K562 (cell line): Measurements from ENCODE around the gene FTL.

Experiments used
- EGR1 ChIP-seq: fragments of 450-650 bp; conservative IDR thresholded peaks from 2 replicates; pipeline ENCODE4 v1.6.1; 2017; ENCODE audit warnings: mild to moderate bottlenecking
- EZH2 ChIP-seq: IDR thresholded peaks from 2 replicates; pipeline ENCODE4 v1.6.1; 2012; ENCODE audit warnings: low read depth, mild to moderate bottlenecking, inconsistent platforms, low read length, borderline replicate concordance
- FOXM1 ChIP-seq, 2 experiments: fragments of 450-650 bp in 1 of 2; sonication (generic) in 1 of 2; formaldehyde crosslinking in 1 of 2; IDR thresholded peaks; 2 replicates each; pipeline versions ENCODE4 v1.6.1 to v1.9.0; 2017 to 2022; ENCODE audit warnings: low read depth in 2 of 2, mild to moderate bottlenecking in 2 of 2, missing genetic modification reagents in 1 of 2, moderate library complexity in 1 of 2
- GTF2F1 ChIP-seq: IDR thresholded peaks from 2 replicates; pipeline ENCODE4 v1.6.1; 2011; ENCODE audit warnings: low read depth, low read length, improper control_type of control experiment
- HNRNPK ChIP-seq: fragments of 200-400 bp; formaldehyde crosslinking; IDR thresholded peaks from one replicate; pipeline ENCODE4 v1.6.1; 2018; ENCODE audit warnings: mild to moderate bottlenecking, low read depth, low read length; ENCODE audit not compliant: poor library complexity, severe bottlenecking
- HNRNPL ChIP-seq: fragments of 200-400 bp; formaldehyde crosslinking; IDR thresholded peaks from 2 replicates; pipeline ENCODE4 v1.6.1; 2017; ENCODE audit warnings: low read depth, mild to moderate bottlenecking, low read length
- JUND ChIP-seq, 2 experiments: IDR thresholded peaks; 2 replicates in 1 of 2; 3 replicates in 1 of 2; pipeline ENCODE4 v1.6.1; 2011; ENCODE audit warnings: borderline replicate concordance in 2 of 2, low read depth in 2 of 2, low read length in 2 of 2, improper control_type of control experiment in 1 of 2, missing biosample characterization in 1 of 2, missing genetic modification characterization in 1 of 2, missing genetic modification reagents in 1 of 2
- MXI1 ChIP-seq: IDR thresholded peaks from 2 replicates; pipeline ENCODE4 v1.6.1; 2011; ENCODE audit warnings: low read depth, mild to moderate bottlenecking, improper control_type of control experiment, low read length
- SAFB ChIP-seq: fragments of 200-400 bp; formaldehyde crosslinking; IDR thresholded peaks from 2 replicates; pipeline ENCODE4 v1.6.1; 2017; ENCODE audit warnings: low read depth, low read length, borderline replicate concordance
- SNRNP70 ChIP-seq: fragments of 200-400 bp; formaldehyde crosslinking; optimal IDR thresholded peaks from 2 replicates; pipeline ENCODE3; 2017; ENCODE audit warnings: low read depth, low read length
- TCF7L2 ChIP-seq: fragments of 150-350 bp; IDR thresholded peaks from 2 replicates; pipeline ENCODE4 v1.6.1; 2016; ENCODE audit warnings: low read depth, mild to moderate bottlenecking, low read length, moderate library complexity
- ZNF644 ChIP-seq: fragments of 200-800 bp; sonication (Bioruptor generic); IDR thresholded peaks from 2 replicates; pipeline ENCODE4 v1.6.1; 2016; ENCODE audit warnings: low read depth, missing genetic modification characterization, missing compliant biosample characterization
- TF ChIP-seq, protein P1 (sequence below), 3 experiments: IDR thresholded peaks in 2 of 3; conservative IDR thresholded peaks in 1 of 3; 2 replicates each; pipeline ENCODE4 v1.5.1; 2011 to 2012; ENCODE audit warnings: low read length in 3 of 3, mild to moderate bottlenecking in 3 of 3, control low read depth in 2 of 3, improper control_type of control experiment in 1 of 3, inconsistent platforms in 1 of 3, low read depth in 1 of 3, mixed read lengths in 1 of 3, moderate library complexity in 1 of 3; ENCODE audit not compliant: insufficient read depth in 2 of 3
- TF ChIP-seq, protein P2 (sequence below): fragments of 250-450 bp; sonication (Bioruptor Pico); IDR thresholded peaks from 2 replicates; pipeline ENCODE4 v1.4.0; 2020; ENCODE audit warnings: mild to moderate bottlenecking, moderate library complexity

DNA sequence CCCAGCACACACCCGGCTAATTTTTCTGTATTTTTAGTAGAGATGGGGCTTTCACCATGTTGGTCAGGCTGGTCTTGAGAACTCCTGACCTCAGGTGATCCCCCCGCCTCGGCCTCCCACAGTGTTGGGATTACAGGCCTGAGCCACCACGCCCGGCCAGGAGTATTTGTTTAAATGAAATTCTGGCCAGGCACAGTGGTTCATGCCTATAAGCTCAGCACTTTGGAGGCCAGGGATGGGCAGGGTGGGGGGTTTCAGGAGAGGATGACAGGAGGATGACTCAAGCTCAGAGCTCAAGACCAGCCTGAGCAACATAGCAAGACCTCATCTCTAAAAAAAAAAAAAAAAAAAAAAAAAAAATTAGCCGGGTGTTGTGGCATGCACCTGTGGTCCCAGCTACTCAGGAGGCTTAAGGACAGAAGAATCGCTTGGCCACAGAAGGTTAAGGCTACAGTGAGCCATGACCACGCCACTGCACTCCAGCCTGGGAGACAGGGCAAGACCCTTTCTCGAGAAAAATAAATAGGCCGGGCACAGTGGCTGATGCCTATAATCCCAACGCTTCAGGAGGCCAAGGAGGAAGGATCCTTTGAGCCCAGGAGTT, 39.8 kb upstream of the FTL start:
- TF ChIP-seq TCF7L2, result no peak
- TF ChIP-seq, protein P1, sequence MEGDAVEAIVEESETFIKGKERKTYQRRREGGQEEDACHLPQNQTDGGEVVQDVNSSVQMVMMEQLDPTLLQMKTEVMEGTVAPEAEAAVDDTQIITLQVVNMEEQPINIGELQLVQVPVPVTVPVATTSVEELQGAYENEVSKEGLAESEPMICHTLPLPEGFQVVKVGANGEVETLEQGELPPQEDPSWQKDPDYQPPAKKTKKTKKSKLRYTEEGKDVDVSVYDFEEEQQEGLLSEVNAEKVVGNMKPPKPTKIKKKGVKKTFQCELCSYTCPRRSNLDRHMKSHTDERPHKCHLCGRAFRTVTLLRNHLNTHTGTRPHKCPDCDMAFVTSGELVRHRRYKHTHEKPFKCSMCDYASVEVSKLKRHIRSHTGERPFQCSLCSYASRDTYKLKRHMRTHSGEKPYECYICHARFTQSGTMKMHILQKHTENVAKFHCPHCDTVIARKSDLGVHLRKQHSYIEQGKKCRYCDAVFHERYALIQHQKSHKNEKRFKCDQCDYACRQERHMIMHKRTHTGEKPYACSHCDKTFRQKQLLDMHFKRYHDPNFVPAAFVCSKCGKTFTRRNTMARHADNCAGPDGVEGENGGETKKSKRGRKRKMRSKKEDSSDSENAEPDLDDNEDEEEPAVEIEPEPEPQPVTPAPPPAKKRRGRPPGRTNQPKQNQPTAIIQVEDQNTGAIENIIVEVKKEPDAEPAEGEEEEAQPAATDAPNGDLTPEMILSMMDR (IDR thresholded peaks at IDR 0.05 in 2 of 3, conservative IDR thresholded peaks at IDR 0.05 in 1 of 3; ENCODE audit: insufficient read depth in 2 of 3, low read depth in 1 of 3, low read length in 3 of 3), result no peak
- no peak for TF ChIP-seq HNRNPK
- TF ChIP-seq EZH2, result no peak
- TF ChIP-seq GTF2F1, result no peak
- TF ChIP-seq EGR1, result no peak
- no peak for TF ChIP-seq JUND (IDR thresholded peaks at IDR 0.05; ENCODE audit: borderline replicate concordance, low read depth, low read length)
- no peak for TF ChIP-seq JUND (tag; IDR thresholded peaks at IDR 0.05; ENCODE audit: borderline replicate concordance, low read depth, low read length)
- no peak for TF ChIP-seq SAFB
- no peak for TF ChIP-seq ZNF644 (tag)
- no peak for TF ChIP-seq FOXM1 (IDR thresholded peaks at IDR 0.05; ENCODE audit: low read depth)
- TF ChIP-seq FOXM1 (CRISPR knock-in tag; IDR thresholded peaks at IDR 0.05; ENCODE audit: low read depth), result no peak
- no peak for TF ChIP-seq HNRNPL
- TF ChIP-seq SNRNP70, result no peak
- TF ChIP-seq, protein P2, sequence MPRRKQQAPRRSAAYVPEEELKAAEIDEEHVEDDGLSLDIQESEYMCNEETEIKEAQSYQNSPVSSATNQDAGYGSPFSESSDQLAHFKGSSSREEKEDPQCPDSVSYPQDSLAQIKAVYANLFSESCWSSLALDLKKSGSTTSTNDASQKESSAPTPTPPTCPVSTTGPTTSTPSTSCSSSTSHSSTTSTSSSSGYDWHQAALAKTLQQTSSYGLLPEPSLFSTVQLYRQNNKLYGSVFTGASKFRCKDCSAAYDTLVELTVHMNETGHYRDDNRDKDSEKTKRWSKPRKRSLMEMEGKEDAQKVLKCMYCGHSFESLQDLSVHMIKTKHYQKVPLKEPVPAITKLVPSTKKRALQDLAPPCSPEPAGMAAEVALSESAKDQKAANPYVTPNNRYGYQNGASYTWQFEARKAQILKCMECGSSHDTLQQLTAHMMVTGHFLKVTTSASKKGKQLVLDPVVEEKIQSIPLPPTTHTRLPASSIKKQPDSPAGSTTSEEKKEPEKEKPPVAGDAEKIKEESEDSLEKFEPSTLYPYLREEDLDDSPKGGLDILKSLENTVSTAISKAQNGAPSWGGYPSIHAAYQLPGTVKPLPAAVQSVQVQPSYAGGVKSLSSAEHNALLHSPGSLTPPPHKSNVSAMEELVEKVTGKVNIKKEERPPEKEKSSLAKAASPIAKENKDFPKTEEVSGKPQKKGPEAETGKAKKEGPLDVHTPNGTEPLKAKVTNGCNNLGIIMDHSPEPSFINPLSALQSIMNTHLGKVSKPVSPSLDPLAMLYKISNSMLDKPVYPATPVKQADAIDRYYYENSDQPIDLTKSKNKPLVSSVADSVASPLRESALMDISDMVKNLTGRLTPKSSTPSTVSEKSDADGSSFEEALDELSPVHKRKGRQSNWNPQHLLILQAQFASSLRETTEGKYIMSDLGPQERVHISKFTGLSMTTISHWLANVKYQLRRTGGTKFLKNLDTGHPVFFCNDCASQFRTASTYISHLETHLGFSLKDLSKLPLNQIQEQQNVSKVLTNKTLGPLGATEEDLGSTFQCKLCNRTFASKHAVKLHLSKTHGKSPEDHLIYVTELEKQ (CRISPR knock-in tag), result no peak
- TF ChIP-seq MXI1, result no peak
